Heart right ventricle (tissue), 16 donors: ENCODE measurements around the gene PREX1. TPM values are rescaled to one million over a fixed set of nuclear protein-coding genes. Genes with fewer than 3 reads are reported as not detected.

ENCODE experiments used
- ATAC-seq, 8 donors: fragments of 200-7000 bp; cut with Tn5 transposase; one replicate each; pipeline ENCODE4 v1.9.1; 2020; ENCODE audit warnings: mild to moderate bottlenecking in 8 of 8, moderate library complexity in 8 of 8, moderate number of reproducible peaks in 1 of 8
- DNase-seq, 2 donors: peaks; one replicate each; pipeline ENCODE4 v3.0.0-alpha.2; 2020
- H3K27ac ChIP-seq, 10 donors: fragments of 200-600 bp; sonication (generic) in 2 of 10; one replicate each; pipeline versions ENCODE4 v1.5.0 to v1.8.0; 2020 to 2022; ENCODE audit warnings: mild to moderate bottlenecking in 3 of 10
- H3K27me3 ChIP-seq, 7 donors: fragments of 200-600 bp; one replicate each; pipeline ENCODE4 v1.8.0; 2021 to 2022; ENCODE audit warnings: mild to moderate bottlenecking in 2 of 7
- H3K36me3 ChIP-seq, 9 donors: fragments of 200-600 bp; sonication (generic) in 1 of 9; one replicate each; pipeline versions ENCODE4 v1.5.0 to v1.8.0; 2020 to 2022; ENCODE audit warnings: mild to moderate bottlenecking in 2 of 9
- H3K4me1 ChIP-seq, 9 donors: fragments of 200-600 bp; sonication (generic) in 1 of 9; one replicate each; pipeline versions ENCODE4 v1.5.0 to v1.8.0; 2020 to 2022; ENCODE audit warnings: mild to moderate bottlenecking in 4 of 9
- H3K4me3 ChIP-seq, 10 donors: fragments of 200-600 bp; sonication (generic) in 2 of 10; one replicate each; pipeline versions ENCODE4 v1.5.0 to v1.8.0; 2020 to 2022; ENCODE audit warnings: mild to moderate bottlenecking in 7 of 10, moderate library complexity in 2 of 10
- H3K9me3 ChIP-seq, 11 donors: fragments of 200-600 bp in 10 of 11; sonication (generic) in 2 of 11; one replicate each; pipeline versions ENCODE4 v1.5.0 to v1.8.0; 2013 to 2022; ENCODE audit warnings: mild to moderate bottlenecking in 2 of 11, control low read depth in 1 of 11, moderate library complexity in 1 of 11
- CTCF ChIP-seq, 9 donors: fragments of 200-600 bp; sonication (generic) in 2 of 9; IDR thresholded peaks; one replicate each; pipeline versions ENCODE4 v1.5.0 to v1.8.0; 2021 to 2022; ENCODE audit warnings: antibody characterized with exemption in 9 of 9, mild to moderate bottlenecking in 5 of 9, moderate library complexity in 1 of 9
- WGBS, 2 donors: extraction: QIAGEN DNeasy Blood & Tissue Kit; methylation state at CpG; one replicate each; pipeline ENCODE4 v1.1.7; 2013; ENCODE audit warnings: inconsistent platforms in 1 of 2; 5-methylcytosine and 5-hydroxymethylcytosine counted together
- intact Hi-C, 10 donors: fragments of 100-400 bp; cut with DNase I; formaldehyde crosslinking; loops; one replicate each; pipeline versions ENCODE4 v1.11.1 to v1.14.2; 2022
- polyA plus RNA-seq, 2 donors: library from polyadenylated mRNA; stranded (reverse); fragments of 200-250 nt; gene quantifications; one replicate each; pipeline ENCODE4 v1.2.3, GENCODE V29; 2013
- total RNA-seq, 10 donors: library from RNA; stranded (reverse); fragmentation: NEBNext Ultra II Directional in 3 of 10; extraction: Animal tissue kit (Norgen Biotek cat#: 25700) in 3 of 10; gene quantifications; one replicate each; pipeline versions ENCODE4 v1.2.1 to v1.2.4, GENCODE V29; 2021 to 2023
- donor health status: Arrhythmogenic right ventricular cardiomyopathy.
- donor health status: ischemic (EF 13 %, LVEDD 7.1; RV severe dilation, severe dysfunction).
- donor health status: healthy with polysubstance abuse.
- donor health status: DM: no; HTN: yes; CAD: no.
- donor health status: DM: no; HTN: no; CAD: no.
- donor health status: ischemic (EF 25% LVEDD 6.9; RV normal size, moderate dysfunction).
- donor health status: ischemic (EF 25% LVEDD 5.7; RV mildly dilated, moderate dysfunction).
- donor health status: healthy.
- donor health status: DM: yes; HTN: yes; CAD: no.
- donor health status: Ischemic cardiomyopathy.
- donor health status: ischemic (EF 35%, LVEDD 5.7; RV mildly dilated, moderate dysfunction).
- donor health status: nonischemic (EF 11% LVEDD 7.7; RV severe dilation, severe dysfunction).
- donor health status: DM: yes; HTN: yes; CAD: no.
- donor health status: PGD.
- donor health status: ischemic (EF 29% LVEDD 5.4; RV normal size, mild dysfunction).
- donor health status: nonischemic (EF 23%, LVEDD 6.1; RV moderate dilation, normal function).

PREX1 gene
- total and polyA plus RNA-seq, 12 donors, result 4.6 to 23.4 (median 8.8) TPM

GRCh38 chr20:48651271-48651670 lies 176.5 kb downstream of the PREX1 start:
- peaks cover 0 to 100% (median 9%) of the 10 kb centered on the region in 9 donors for H3K36me3 ChIP-seq
- DNase-seq (no peak), ATAC-seq (no peak)
- H3K9me3 ChIP-seq, result no peaks in the 10 kb centered on the region
- no peaks in the 10 kb centered on the region for H3K27me3 ChIP-seq
- WGBS, 2 donors, result 95 to 96% methylated on average over 14 of the region's 14 CpGs
- H3K4me3 ChIP-seq, result no peak overlapping the region
- intact Hi-C loops, result loop anchor here in 1 of 10 donors (10.0 kb wide), 1 partner anchor 174 kb away; the partner anchor contains the start of gene PREX1
- H3K27ac ChIP-seq, result no peak overlapping the region
- peaks cover 0 to 2% (median 0%) of the 10 kb centered on the region in 9 donors for H3K4me1 ChIP-seq
- TF ChIP-seq CTCF (IDR thresholded peaks at IDR 0.05), result no peak

- WGBS, 2 donors, result 96 to 97% methylated on average over 9 of the region's 9 CpGs
- intact Hi-C loops, result loop anchor here in 1 of 10 donors (10.0 kb wide), 1 partner anchor 175 kb away; the partner anchor contains the start of gene PREX1
Measured at GRCh38 chr20:48649868-48650267, 177.9 kb downstream of the PREX1 start.

GRCh38 chr20:48649104-48649626 lies 178.6 kb downstream of the PREX1 start:
- DNase-seq, result no peak
- Histone ChIP-seq H3K4me1 (peaks cover 0 to 2% (median 0%) of the 10 kb centered on the region in 9 donors), H3K36me3 (peaks cover 0 to 100% (median 15%) of the 10 kb centered on the region in 9 donors), H3K27ac (no peak overlapping the region), H3K9me3 (no peaks in the 10 kb centered on the region), H3K4me3 (no peak overlapping the region), H3K27me3 (no peaks in the 10 kb centered on the region)
- no peak for ATAC-seq
- TF ChIP-seq CTCF (IDR thresholded peaks at IDR 0.05), result no peak
- intact Hi-C loops, result no loop called here
- WGBS, 2 donors, result 92% methylated on average over 9 of the region's 9 CpGs

More at GRCh38 chr20:48649868-48650267, 177.9 kb downstream of the PREX1 start:
- no peak overlapping the region for H3K27ac ChIP-seq
- no peak for DNase-seq
- no peak for ATAC-seq
- H3K9me3 ChIP-seq, result no peaks in the 10 kb centered on the region
- H3K27me3 ChIP-seq, result no peaks in the 10 kb centered on the region
- no peak for TF ChIP-seq CTCF (IDR thresholded peaks at IDR 0.05)
- H3K4me1 ChIP-seq, result peaks cover 0 to 2% (median 0%) of the 10 kb centered on the region in 9 donors
- no peak overlapping the region for H3K4me3 ChIP-seq
- peaks cover 0 to 100% (median 9%) of the 10 kb centered on the region in 9 donors for H3K36me3 ChIP-seq

GRCh38 chr20:48648482-48649051 lies 179.2 kb downstream of the PREX1 start:
- DNase-seq, result no peak
- no peaks in the 10 kb centered on the region for H3K27me3 ChIP-seq
- no peaks in the 10 kb centered on the region for H3K9me3 ChIP-seq
- intact Hi-C loops, result no loop called here
- 51 to 52% methylated on average over 9 of the region's 9 CpGs for WGBS, 2 donors
- H3K27ac ChIP-seq, result no peak overlapping the region
- TF ChIP-seq CTCF (IDR thresholded peaks at IDR 0.05), result no peak
- H3K4me1 ChIP-seq, result peaks cover 0 to 2% (median 0%) of the 10 kb centered on the region in 9 donors
- H3K4me3 ChIP-seq, result no peak overlapping the region
- H3K36me3 ChIP-seq, result peaks cover 0 to 100% (median 15%) of the 10 kb centered on the region in 9 donors
- peak in 3 of 8 donors; percentile 69 to 85 (median 77) for ATAC-seq
